Measurements from ENCODE around the gene ZDHHC18. TPM values are rescaled to one million over a fixed set of nuclear protein-coding genes. Genes with fewer than 3 reads are reported as not detected.
"Not testable (repeated sequence)": the region's sequence is repeated elsewhere in the genome, so short reads cannot be mapped to it uniquely, and the experiment has no call there.

ZDHHC18 gene
- total RNA-seq, 2 experiments from 2014 or later = 47.6 to 50.9 TPM

DNA sequence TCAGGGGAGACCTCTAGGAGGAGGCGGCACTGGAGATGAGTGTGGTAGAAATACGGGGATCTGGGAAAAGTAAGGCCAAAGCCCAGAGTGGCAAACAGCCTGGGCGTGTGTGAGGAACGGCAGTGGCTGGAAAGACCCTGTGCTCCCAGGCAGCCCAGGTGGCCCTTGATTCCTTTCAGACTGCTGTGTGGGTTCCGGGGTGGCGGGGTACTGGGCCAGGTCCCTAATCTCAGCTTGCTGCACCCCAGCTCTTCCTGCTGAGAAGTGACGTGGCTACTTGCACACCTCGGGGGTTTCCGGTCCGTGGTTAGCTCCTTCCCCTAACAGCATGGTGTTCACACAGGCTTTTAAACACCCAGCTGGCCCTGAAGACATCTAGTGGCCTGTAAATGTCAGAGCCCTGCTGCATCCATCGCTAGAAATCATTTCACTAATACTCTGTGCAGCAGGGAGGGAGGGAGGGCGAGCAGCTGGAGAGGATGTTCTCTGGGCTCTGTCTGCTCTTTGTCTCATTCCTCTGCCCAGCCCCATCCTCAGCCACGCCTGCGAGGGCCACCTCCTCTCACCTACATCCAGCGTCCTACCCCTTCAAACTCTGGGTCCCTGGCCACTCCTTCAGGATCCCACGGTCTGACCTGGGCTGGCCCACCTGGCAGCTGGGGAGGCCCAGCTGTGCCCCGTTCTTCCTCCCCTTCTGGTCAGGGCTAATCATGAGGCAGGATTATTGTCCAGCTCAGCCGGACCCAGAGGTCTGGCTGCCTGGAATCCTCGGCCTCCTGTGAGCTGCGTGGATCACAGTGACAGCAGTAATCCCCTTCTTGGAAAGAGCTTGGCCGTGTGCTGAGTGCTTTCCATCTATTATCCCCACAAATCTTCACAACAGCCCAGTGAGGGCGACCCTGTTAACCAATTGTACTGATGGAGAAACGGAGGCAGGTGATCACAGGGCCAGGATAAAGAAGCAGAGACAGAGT is 7.2 kb downstream of the ZDHHC18 start:
- H3K27ac Mint-ChIP-seq = peak overlapping the region; percentile 98
- ATAC-seq (peak; percentile 97), DNase-seq (peak; percentile 97)
- CTCF ChIA-PET = interaction anchor here (0.6 to 5.1 kb wide), 23 partner anchors 8 to 333 kb away, joined by 3 to 88 read pairs (median 7); partner anchors contain the start of genes GPATCH3 and PIGV
- H3K4me1 Mint-ChIP-seq (ENCODE audit: low read depth) = peaks cover 65% of the 10 kb centered on the region
- no peaks in the 10 kb centered on the region for H3K27me3 Mint-ChIP-seq (ENCODE audit: low read depth)
- POLR2A ChIA-PET = interaction anchor here (0.6 to 4.8 kb wide), 14 partner anchors 9 to 141 kb away, joined by 3 to 33 read pairs (median 4); partner anchors contain the start of genes GPN2 and PIGV
- peak overlapping the region; percentile 69 for H3K4me3 Mint-ChIP-seq
- H3K9me3 Mint-ChIP-seq (ENCODE audit: insufficient read depth) = no peaks in the 10 kb centered on the region
- H3K36me3 Mint-ChIP-seq (ENCODE audit: low read depth) = peaks cover 68% of the 10 kb centered on the region

DNA sequence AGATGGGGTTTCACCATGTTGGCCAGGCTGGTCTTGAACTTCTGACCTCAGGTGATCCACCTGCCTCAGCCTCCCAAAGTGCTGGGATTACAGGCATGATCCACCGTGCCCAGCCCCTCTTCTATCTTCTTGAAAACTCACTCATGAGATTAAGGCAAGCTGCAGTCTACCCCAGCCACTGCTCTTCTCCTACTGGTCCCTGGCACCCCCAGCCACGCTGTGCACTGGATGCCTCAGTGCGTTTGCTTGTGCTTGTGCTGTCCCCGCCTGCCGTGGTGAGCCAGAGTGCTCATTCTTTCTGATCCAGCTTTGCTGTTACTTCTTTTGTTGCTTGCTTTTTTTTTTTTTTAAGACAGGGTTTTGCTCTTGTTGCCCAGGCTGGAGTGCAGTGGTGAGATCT is 11.2 kb downstream of the ZDHHC18 start:
- H3K4me1 Mint-ChIP-seq (ENCODE audit: low read depth) = peaks cover 36% of the 10 kb centered on the region
- H3K27ac Mint-ChIP-seq; ATAC-seq; H3K9me3 Mint-ChIP-seq (ENCODE audit: insufficient read depth); DNase-seq; H3K27me3 Mint-ChIP-seq (ENCODE audit: low read depth); H3K4me3 Mint-ChIP-seq: not testable (repeated sequence)
- CTCF ChIA-PET = interaction anchor here (0.6 to 1.4 kb wide), 3 partner anchors 10 to 49 kb away, joined by 3 read pairs; partner anchors contain the start of gene ZDHHC18
- POLR2A ChIA-PET = interaction anchor here (2.7 kb wide), 1 partner anchor 28 kb away, joined by 11 read pairs; no protein-coding TSS in a partner anchor
- H3K36me3 Mint-ChIP-seq (ENCODE audit: low read depth) = peaks cover 64% of the 10 kb centered on the region

DNA sequence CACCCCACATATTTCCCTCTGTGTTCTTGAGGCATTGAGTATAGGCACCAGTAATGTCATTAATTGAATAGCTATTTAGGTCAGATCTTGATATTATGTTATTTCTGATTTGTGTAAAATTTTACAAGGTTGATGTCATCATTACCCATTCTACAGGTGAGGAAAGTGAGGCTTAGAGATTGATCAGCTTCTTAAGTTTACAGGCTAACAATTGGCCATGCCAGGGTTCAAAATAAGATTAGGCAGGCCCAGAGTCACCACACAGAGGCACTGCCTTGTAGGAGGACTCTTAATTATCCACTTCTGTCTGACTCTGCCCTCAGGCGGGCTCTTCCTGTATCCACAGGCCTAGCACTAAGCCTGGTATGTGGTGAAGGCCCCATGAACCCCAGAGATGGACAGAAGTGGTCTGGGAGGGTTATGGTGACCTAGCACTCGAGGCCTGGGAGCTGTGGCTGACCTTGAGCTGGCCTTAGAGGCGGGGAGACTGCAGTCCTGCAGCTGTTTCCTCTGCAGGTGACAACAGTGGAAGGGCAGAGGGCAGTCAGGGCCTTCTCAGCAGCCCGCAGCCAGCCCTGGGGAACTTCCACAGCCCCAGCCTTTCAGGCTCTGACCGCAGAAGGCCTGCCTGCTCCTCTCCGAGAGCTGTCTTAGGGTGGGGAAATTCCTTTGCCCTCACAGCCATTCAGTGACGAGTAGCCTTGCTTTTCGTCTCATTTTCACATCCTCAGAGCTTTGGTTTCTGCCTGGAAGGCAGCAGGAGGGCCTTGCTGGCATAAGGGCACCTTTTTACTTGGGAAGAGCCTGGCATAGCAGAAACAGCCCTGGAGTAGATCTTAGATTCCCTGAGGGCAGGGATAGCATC is 12.2 kb downstream of the ZDHHC18 start:
- ATAC-seq (peak; percentile 58), DNase-seq (no peak)
- H3K27ac Mint-ChIP-seq = peak overlapping the region; percentile 63
- ChIA-PET CTCF (interaction anchor here (0.6 to 1.4 kb wide), 4 partner anchors 11 to 50 kb away, joined by 3 to 4 read pairs (median 3); partner anchors contain the start of gene ZDHHC18), POLR2A (interaction anchor here (1.3 to 2.7 kb wide), 2 partner anchors 27 to 50 kb away, joined by 3 to 11 read pairs; partner anchors contain the start of gene PIGV)
- peaks cover 59% of the 10 kb centered on the region for H3K36me3 Mint-ChIP-seq (ENCODE audit: low read depth)
- H3K4me1 Mint-ChIP-seq (ENCODE audit: low read depth) = peaks cover 26% of the 10 kb centered on the region
- H3K4me3 Mint-ChIP-seq = no peak overlapping the region
- no peaks in the 10 kb centered on the region for H3K27me3 Mint-ChIP-seq (ENCODE audit: low read depth)
- H3K9me3 Mint-ChIP-seq (ENCODE audit: insufficient read depth) = no peaks in the 10 kb centered on the region

DNA sequence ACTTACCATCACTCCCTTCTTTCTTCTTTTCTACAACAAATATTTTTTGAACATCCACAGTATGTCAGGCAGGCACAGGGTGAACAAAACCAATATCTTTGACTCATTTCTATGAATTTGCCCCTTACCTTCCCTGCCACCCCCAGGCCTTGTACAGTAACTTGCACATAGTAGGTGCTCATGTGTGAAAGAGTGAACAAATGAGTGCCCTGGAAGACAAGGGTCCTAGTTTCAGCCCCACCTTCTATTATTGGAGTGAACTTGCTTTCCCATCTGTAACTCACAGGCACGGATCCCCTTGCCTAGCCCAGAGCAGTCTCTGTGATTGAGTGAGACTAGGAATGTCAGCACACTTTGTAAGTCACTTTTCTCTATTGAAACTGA is 12.8 kb downstream of the ZDHHC18 start:
- H3K27ac Mint-ChIP-seq = peak overlapping the region; percentile 63
- no peak for ATAC-seq
- H3K27me3 Mint-ChIP-seq (ENCODE audit: low read depth) = no peaks in the 10 kb centered on the region
- DNase-seq = no peak
- H3K4me3 Mint-ChIP-seq = no peak overlapping the region
- ChIA-PET POLR2A (interaction anchor here (1.3 to 2.7 kb wide), 2 partner anchors 26 to 51 kb away, joined by 3 to 11 read pairs; partner anchors contain the start of gene PIGV), CTCF (interaction anchor here (1.4 kb wide), 1 partner anchor 26 kb away, joined by 4 read pairs; no protein-coding TSS in a partner anchor)
- H3K9me3 Mint-ChIP-seq (ENCODE audit: insufficient read depth) = no peaks in the 10 kb centered on the region
- H3K4me1 Mint-ChIP-seq (ENCODE audit: low read depth) = peaks cover 19% of the 10 kb centered on the region
- H3K36me3 Mint-ChIP-seq (ENCODE audit: low read depth) = peaks cover 59% of the 10 kb centered on the region

DNA sequence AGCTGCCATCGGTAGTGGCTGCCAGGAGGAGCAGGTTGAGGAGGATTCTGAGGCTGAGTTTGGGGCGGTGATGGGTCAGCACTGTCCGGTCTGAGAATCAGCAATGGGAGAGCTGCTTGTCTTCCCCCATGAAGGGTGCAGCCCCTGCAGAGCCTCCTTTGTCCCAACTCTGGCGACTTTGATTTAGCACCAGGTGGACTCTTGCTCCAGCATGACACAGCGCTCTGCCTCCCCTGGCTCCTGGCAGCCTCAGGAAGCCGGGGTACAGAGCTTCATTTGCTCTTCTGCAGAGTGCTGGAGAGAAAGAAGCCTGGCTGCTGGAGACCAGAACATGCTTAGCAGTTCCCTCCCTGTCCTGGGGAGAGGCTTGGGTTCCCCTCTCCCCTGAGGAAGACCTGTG is 13.3 kb downstream of the ZDHHC18 start:
- Mint-ChIP-seq H3K27ac (no peak overlapping the region), H3K36me3 (ENCODE audit: low read depth) (peaks cover 58% of the 10 kb centered on the region), H3K27me3 (ENCODE audit: low read depth) (no peaks in the 10 kb centered on the region), H3K4me1 (ENCODE audit: low read depth) (peaks cover 15% of the 10 kb centered on the region), H3K9me3 (ENCODE audit: insufficient read depth) (no peaks in the 10 kb centered on the region), H3K4me3 (no peak overlapping the region)
- no peak for DNase-seq
- POLR2A ChIA-PET = interaction anchor here (1.3 to 2.7 kb wide), 2 partner anchors 25 to 51 kb away, joined by 3 to 11 read pairs; partner anchors contain the start of gene PIGV
- ATAC-seq = no peak
- CTCF ChIA-PET = no interaction called here

DNA sequence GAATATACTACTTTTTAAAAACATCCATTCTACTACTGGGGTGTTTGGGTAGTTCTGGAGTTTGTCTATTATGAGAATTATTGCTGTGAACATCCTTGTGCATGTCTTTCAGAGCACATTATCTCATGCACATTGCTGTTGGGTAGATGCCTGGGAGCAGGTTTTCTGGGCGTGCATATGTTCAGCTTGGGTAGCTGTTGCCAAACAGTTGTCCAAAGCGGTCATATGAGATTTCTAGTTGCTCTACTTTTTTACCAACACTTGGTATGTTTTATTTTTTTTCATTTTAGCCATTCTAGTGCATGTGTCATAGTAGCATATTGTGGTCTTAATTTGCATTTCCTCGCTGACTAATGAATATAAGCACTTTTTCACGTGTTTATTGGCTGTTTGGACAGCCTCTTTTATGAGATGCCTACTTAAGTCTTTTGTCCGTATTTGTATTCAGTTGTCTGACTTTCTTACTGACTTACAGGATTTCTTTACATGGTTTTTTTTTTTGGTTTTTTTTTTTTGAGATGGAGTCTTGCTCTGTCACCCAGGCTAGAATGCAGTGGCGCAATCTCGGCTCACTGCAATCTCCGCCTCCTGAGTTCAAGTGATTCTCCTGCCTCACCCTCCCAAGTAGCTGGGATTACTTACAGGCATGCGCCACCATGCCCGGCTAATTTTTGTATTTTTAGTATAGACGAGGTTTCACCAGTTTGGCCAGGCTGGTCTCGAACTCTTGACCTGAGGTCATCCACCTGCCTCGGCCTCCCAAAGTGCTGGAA is 18.1 kb downstream of the ZDHHC18 start:
- no peak overlapping the region for H3K27ac Mint-ChIP-seq
- H3K9me3 Mint-ChIP-seq (ENCODE audit: insufficient read depth) = no peaks in the 10 kb centered on the region
- H3K4me3 Mint-ChIP-seq = no peak overlapping the region
- H3K36me3 Mint-ChIP-seq (ENCODE audit: low read depth) = peaks cover 49% of the 10 kb centered on the region
- DNase-seq (no peak), ATAC-seq (no peak)
- peaks cover 1% of the 10 kb centered on the region for H3K4me1 Mint-ChIP-seq (ENCODE audit: low read depth)
- no peaks in the 10 kb centered on the region for H3K27me3 Mint-ChIP-seq (ENCODE audit: low read depth)
- ChIA-PET CTCF (no interaction called here), POLR2A (no interaction called here)

DNA sequence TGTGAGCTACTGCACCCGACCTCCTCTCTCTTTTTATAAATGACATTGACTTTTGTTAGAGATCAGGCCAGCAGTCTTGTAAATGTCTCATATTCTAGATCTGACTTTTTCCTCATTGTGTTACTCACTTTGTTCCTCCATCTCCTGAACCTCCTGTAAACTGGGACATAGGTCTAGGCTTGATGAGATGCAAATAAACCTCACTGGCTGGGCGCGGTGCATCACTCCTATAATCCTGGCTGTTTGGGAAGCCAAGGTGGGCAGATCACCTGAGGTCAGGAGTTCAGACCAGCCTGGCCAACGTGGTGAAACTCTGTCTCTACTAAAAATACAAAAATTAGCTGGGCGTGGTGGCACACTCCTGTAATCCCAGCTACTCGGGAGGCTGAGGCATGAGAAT is 21.3 kb downstream of the ZDHHC18 start:
- ChIA-PET CTCF (interaction anchor here (1.3 to 2.7 kb wide), 2 partner anchors 14 to 245 kb away, joined by 5 to 10 read pairs; no protein-coding TSS in a partner anchor), POLR2A (interaction anchor here (0.6 kb wide), 1 partner anchor 60 kb away, joined by 3 read pairs; no protein-coding TSS in a partner anchor)
- H3K27me3 Mint-ChIP-seq (ENCODE audit: low read depth); ATAC-seq; DNase-seq; H3K9me3 Mint-ChIP-seq (ENCODE audit: insufficient read depth); H3K4me1 Mint-ChIP-seq (ENCODE audit: low read depth); H3K4me3 Mint-ChIP-seq; H3K27ac Mint-ChIP-seq: not testable (repeated sequence)
- H3K36me3 Mint-ChIP-seq (ENCODE audit: low read depth) = peaks cover 63% of the 10 kb centered on the region

DNA sequence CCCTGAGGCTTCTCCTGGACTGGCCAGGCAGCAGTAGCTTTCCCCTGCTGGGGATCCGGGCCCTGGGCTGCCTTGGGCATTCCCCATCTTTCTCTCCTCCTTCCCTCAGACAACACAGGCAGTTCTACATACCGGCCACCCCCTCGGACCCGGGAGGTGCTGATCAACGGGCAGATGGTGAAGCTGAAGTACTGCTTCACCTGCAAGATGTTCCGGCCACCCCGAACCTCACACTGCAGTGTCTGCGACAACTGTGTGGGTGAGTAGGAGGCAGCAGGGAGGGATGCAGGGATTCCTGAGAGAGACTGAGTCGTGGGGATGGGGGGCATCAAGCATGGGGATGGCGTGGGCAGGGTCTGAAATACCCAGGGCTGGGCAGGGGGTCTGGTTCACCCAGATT is 22.0 kb downstream of the ZDHHC18 start:
- no peak overlapping the region for H3K4me3 Mint-ChIP-seq
- POLR2A ChIA-PET = interaction anchor here (0.7 kb wide), 1 partner anchor 16 kb away, joined by 5 read pairs; no protein-coding TSS in a partner anchor
- H3K27ac Mint-ChIP-seq = peak overlapping the region; percentile 36

DNA sequence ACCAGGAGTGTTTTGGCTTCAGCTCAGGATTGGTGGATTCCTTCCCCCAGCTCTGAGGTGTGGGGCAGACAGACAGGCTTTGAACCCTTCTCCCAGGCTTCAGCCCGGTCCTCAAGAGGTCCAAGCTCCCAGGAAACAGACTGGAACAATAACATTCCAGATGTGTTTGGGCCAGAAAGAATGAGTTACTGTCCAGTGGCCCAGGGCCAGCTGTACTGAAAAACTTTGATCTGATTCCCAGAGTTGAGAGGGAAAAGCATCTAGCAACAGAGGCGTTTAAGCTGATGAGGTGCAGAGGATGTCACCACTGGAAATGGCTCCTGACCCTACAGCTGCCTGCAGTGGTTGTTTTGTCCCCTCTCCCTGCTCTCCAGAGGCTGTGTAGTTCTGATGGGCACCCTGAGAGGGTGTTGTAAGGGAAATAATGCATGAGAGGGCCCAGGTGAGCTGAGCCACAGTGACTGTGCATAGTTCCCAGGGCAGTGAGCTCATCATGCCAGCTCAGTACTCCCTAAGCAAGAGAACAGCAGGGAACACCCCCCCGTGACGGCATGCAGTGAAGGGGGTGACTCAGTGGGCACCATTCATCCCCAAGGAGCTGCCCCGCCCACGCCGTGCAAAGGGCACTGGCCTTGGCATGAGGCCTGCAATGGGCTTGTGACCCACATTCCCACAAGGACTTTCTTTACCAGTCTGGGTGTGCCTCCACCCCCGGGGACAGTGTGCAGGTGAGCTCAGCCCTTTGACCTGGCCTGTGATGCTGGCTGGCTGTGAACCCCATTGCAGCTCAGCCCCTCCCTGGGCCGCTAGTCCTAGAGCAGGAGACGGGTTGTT is 22.7 kb downstream of the ZDHHC18 start:
- Mint-ChIP-seq H3K4me1 (ENCODE audit: low read depth) (peaks cover 9% of the 10 kb centered on the region), H3K9me3 (ENCODE audit: insufficient read depth) (no peaks in the 10 kb centered on the region), H3K36me3 (ENCODE audit: low read depth) (peaks cover 64% of the 10 kb centered on the region), H3K27ac (no peak overlapping the region), H3K27me3 (ENCODE audit: low read depth) (no peaks in the 10 kb centered on the region), H3K4me3 (no peak overlapping the region)
- ATAC-seq = no peak
- DNase-seq = no peak
- ChIA-PET CTCF (interaction anchor here (0.7 to 2.7 kb wide), 5 partner anchors 16 to 247 kb away, joined by 3 to 10 read pairs (median 3); no protein-coding TSS in a partner anchor), POLR2A (interaction anchor here (0.7 to 0.9 kb wide), 2 partner anchors 14 to 16 kb away, joined by 3 to 5 read pairs; no protein-coding TSS in a partner anchor)

More for the DNA sequence above, 22.0 kb downstream of the ZDHHC18 start:
- DNase-seq (no peak), ATAC-seq (no peak)
- Mint-ChIP-seq H3K4me1 (ENCODE audit: low read depth) (peaks cover 9% of the 10 kb centered on the region), H3K36me3 (ENCODE audit: low read depth) (peaks cover 68% of the 10 kb centered on the region), H3K9me3 (ENCODE audit: insufficient read depth) (no peaks in the 10 kb centered on the region), H3K27me3 (ENCODE audit: low read depth) (no peaks in the 10 kb centered on the region)
- CTCF ChIA-PET = interaction anchor here (0.7 to 2.7 kb wide), 3 partner anchors 15 to 246 kb away, joined by 3 to 10 read pairs (median 5); no protein-coding TSS in a partner anchor
